Right lobe of liver (tissue), 4 donors: ENCODE data around the gene MLXIPL.

ENCODE experiments used
- CTCF ChIP-seq, 4 donors: fragments of 200-600 bp in 3 of 4; fragments of 450-650 bp in 1 of 4; IDR thresholded peaks; one replicate each; pipeline versions ENCODE4 v1.5.1 to v1.8.0; 2016 to 2022; ENCODE audit warnings: antibody characterized with exemption in 4 of 4, mild to moderate bottlenecking in 2 of 4
- POLR2A ChIP-seq: fragments of 450-650 bp; IDR thresholded peaks from one replicate; pipeline ENCODE4 v1.6.1; 2017; ENCODE audit warnings: antibody characterized with exemption, mild to moderate bottlenecking
- donor health status: DM: no; HTN: no; CAD: no.
- donor health status: DM: no; HTN: no; CAD: no.
- donor health status: DM: no; HTN: yes; CAD: no.

DNA sequence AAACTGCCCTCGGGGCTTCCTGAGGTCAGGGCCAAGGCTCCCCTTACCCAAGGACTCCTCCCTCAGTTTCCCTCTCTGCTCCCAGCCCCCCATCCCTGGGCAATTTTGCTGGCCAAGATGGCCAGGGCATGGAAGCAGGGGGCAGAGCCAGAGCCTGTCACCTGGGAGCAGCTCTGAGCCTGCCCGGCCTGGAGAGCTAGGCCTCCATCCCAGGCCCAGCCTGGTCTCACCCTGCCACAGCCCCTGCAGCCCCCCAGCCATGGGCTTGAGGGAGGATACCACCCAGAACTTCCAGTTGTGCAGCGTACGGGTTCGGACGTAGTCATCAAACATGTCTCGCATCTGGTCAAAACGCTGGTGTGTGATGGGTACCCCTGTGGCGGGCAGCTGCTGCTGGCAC, 29.0 kb downstream of the MLXIPL start:
- TF ChIP-seq CTCF (IDR thresholded peaks at IDR 0.05) (no peak), POLR2A (no peak)
